CD4-positive, alpha-beta memory T cell (primary cell): ENCODE measurements around the gene GPR156. TPM values are rescaled to one million over a fixed set of nuclear protein-coding genes. Genes with fewer than 3 reads are reported as not detected.

Experiments used
- CTCF ChIA-PET: fragments of 350-600 bp; sonication (Branson Sonifier 250); formaldehyde crosslinking; loops from one replicate; lab custom pipeline; 2021; ENCODE audit warnings: inconsistent platforms; ENCODE audit not compliant: partially characterized antibody; lab: Charles Lee
- POLR2A ChIA-PET: fragments of 350-600 bp; sonication (Branson Sonifier 250); formaldehyde crosslinking; loops from one replicate; lab custom pipeline; 2021; ENCODE audit not compliant: partially characterized antibody; lab: Charles Lee
- DNase-seq, 5 donors: peaks; one replicate each; pipeline versions ENCODE4 v3.0.0 to v3.0.0-alpha.2; 2020 to 2022; ENCODE audit warnings: mixed read lengths in 1 of 5
- H3K27ac ChIP-seq: one replicate; pipeline ENCODE4 v1.7.0; 2013; ENCODE audit warnings: low read depth, low read length
- H3K27me3 ChIP-seq: 2 replicates; pipeline ENCODE4 v1.7.0; 2013; ENCODE audit warnings: mild to moderate bottlenecking, low read length, moderate library complexity; ENCODE audit not compliant: insufficient read depth
- H3K36me3 ChIP-seq: 2 replicates; pipeline ENCODE4 v1.7.0; 2013; ENCODE audit warnings: mild to moderate bottlenecking, low read length, moderate library complexity; ENCODE audit not compliant: insufficient read depth
- H3K4me1 ChIP-seq: 2 replicates; pipeline ENCODE4 v1.7.0; 2013; ENCODE audit warnings: mild to moderate bottlenecking, low read length, moderate library complexity; ENCODE audit not compliant: insufficient read depth
- H3K4me3 ChIP-seq, 2 donors: one replicate each; pipeline ENCODE4 v1.7.0; 2013; ENCODE audit warnings: low read length in 2 of 2, mild to moderate bottlenecking in 1 of 2
- H3K9me3 ChIP-seq, 2 donors: one replicate each; pipeline ENCODE4 v1.7.0; 2013; ENCODE audit warnings: low read length in 2 of 2, control low read depth in 1 of 2; ENCODE audit not compliant: control insufficient read depth in 1 of 2
- H3K27ac Mint-ChIP-seq, 7 donors: one replicate each; pipeline ENCODE4 v1.8.0; 2020 to 2021; ENCODE audit warnings: mixed read lengths in 7 of 7, mild to moderate bottlenecking in 6 of 7, inconsistent platforms in 3 of 7, moderate library complexity in 3 of 7
- H3K27me3 Mint-ChIP-seq, 2 donors: one replicate each; pipeline ENCODE4 v1.8.0; 2020 to 2021; ENCODE audit warnings: mixed read lengths in 2 of 2
- H3K36me3 Mint-ChIP-seq, 2 donors: one replicate each; pipeline ENCODE4 v1.8.0; 2020 to 2021; ENCODE audit warnings: mixed read lengths in 2 of 2, inconsistent platforms in 1 of 2, mild to moderate bottlenecking in 1 of 2
- H3K4me1 Mint-ChIP-seq, 4 donors: one replicate each; pipeline ENCODE4 v1.8.0; 2020 to 2021; ENCODE audit warnings: mixed read lengths in 4 of 4, mild to moderate bottlenecking in 1 of 4
- H3K4me3 Mint-ChIP-seq, 8 donors: one replicate each; pipeline ENCODE4 v1.8.0; 2020 to 2021; ENCODE audit warnings: mixed read lengths in 8 of 8, mild to moderate bottlenecking in 7 of 8, moderate library complexity in 6 of 8, inconsistent platforms in 3 of 8
- H3K9me3 Mint-ChIP-seq, 8 donors: one replicate each; pipeline ENCODE4 v1.8.0; 2020 to 2021; ENCODE audit warnings: mixed read lengths in 8 of 8, mild to moderate bottlenecking in 5 of 8, inconsistent platforms in 3 of 8, moderate library complexity in 1 of 8
- intact Hi-C: fragments of 100-400 bp; cut with micrococcal nuclease; formaldehyde crosslinking; loops from one replicate; pipeline ENCODE4 v1.15.1; 2023
- polyA plus RNA-seq, 2 donors: library from polyadenylated mRNA; unstranded; fragments of 300-500 nt; fragmentation: Illumina TruSeq; gene quantifications; one replicate each; pipeline ENCODE4 v1.2.3, GENCODE V29; 2021
- total RNA-seq, 2 experiments: library from RNA; stranded (reverse); gene quantifications; one replicate each; pipeline ENCODE4 v1.2.3, GENCODE V29; 2021

GPR156 gene
- total and polyA plus RNA-seq, 4 experiments from 2014 or later = not detected

GRCh38 chr3:120276767-120277166 is 8.3 kb downstream of the GPR156 start:
- H3K27ac ChIP-seq = no peak overlapping the region
- intact Hi-C loops = no loop called here
- no peak overlapping the region for H3K4me3 ChIP-seq
- H3K27me3 ChIP-seq = no peaks in the 10 kb centered on the region
- H3K36me3 Mint-ChIP-seq = no peaks in the 10 kb centered on the region
- H3K4me3 Mint-ChIP-seq = no peak overlapping the region
- H3K27ac Mint-ChIP-seq = no peak overlapping the region
- DNase-seq = no peak
- ChIA-PET POLR2A (no interaction called here), CTCF (no interaction called here)
- H3K9me3 ChIP-seq = no peaks in the 10 kb centered on the region
- peaks cover 0 to 6% (median 0%) of the 10 kb centered on the region in 8 donors for H3K9me3 Mint-ChIP-seq
- no peaks in the 10 kb centered on the region for H3K36me3 ChIP-seq
- H3K4me1 Mint-ChIP-seq = no peaks in the 10 kb centered on the region
- peaks cover 29 to 30% of the 10 kb centered on the region in 2 donors for H3K27me3 Mint-ChIP-seq
- H3K4me1 ChIP-seq = no peaks in the 10 kb centered on the region

GRCh38 chr3:120275618-120276017 is 9.4 kb downstream of the GPR156 start:
- CTCF ChIA-PET = no interaction called here
- H3K9me3 Mint-ChIP-seq = peaks cover 0 to 7% (median 0%) of the 10 kb centered on the region in 8 donors

GRCh38 chr3:120274739-120275167 is 10.3 kb downstream of the GPR156 start:
- ChIA-PET CTCF (no interaction called here), POLR2A (no interaction called here)
- Histone ChIP-seq H3K4me1 (no peaks in the 10 kb centered on the region), H3K27ac (no peak overlapping the region), H3K9me3 (no peaks in the 10 kb centered on the region), H3K36me3 (no peaks in the 10 kb centered on the region), H3K4me3 (no peak overlapping the region), H3K27me3 (no peaks in the 10 kb centered on the region)
- Mint-ChIP-seq H3K27ac (no peak overlapping the region), H3K9me3 (peaks cover 0 to 7% (median 0%) of the 10 kb centered on the region in 8 donors), H3K4me3 (no peak overlapping the region), H3K4me1 (no peaks in the 10 kb centered on the region), H3K27me3 (peaks cover 20% of the 10 kb centered on the region in 2 donors), H3K36me3 (no peaks in the 10 kb centered on the region)
- DNase-seq = no peak
- intact Hi-C loops = no loop called here

More at GRCh38 chr3:120275618-120276017, 9.4 kb downstream of the GPR156 start:
- H3K9me3 ChIP-seq = no peaks in the 10 kb centered on the region
- no peak for DNase-seq
- no peak overlapping the region for H3K27ac Mint-ChIP-seq
- no peaks in the 10 kb centered on the region for H3K36me3 Mint-ChIP-seq
- H3K4me3 ChIP-seq = no peak overlapping the region
- no peaks in the 10 kb centered on the region for H3K4me1 Mint-ChIP-seq
- no peaks in the 10 kb centered on the region for H3K4me1 ChIP-seq
- H3K27ac ChIP-seq = no peak overlapping the region
- POLR2A ChIA-PET = no interaction called here
- H3K36me3 ChIP-seq = no peaks in the 10 kb centered on the region
- H3K27me3 Mint-ChIP-seq = peaks cover 21% of the 10 kb centered on the region in 2 donors
- intact Hi-C loops = no loop called here
- H3K4me3 Mint-ChIP-seq = no peak overlapping the region
- H3K27me3 ChIP-seq = no peaks in the 10 kb centered on the region

- H3K27ac ChIP-seq = no peak overlapping the region
- H3K27me3 ChIP-seq = no peaks in the 10 kb centered on the region
- no peak for DNase-seq
- no peaks in the 10 kb centered on the region for H3K4me1 Mint-ChIP-seq
- H3K9me3 Mint-ChIP-seq = peaks cover 0 to 3% (median 0%) of the 10 kb centered on the region in 8 donors
- no peaks in the 10 kb centered on the region for H3K9me3 ChIP-seq
- H3K27me3 Mint-ChIP-seq = peaks cover 12 to 15% of the 10 kb centered on the region in 2 donors
- no peaks in the 10 kb centered on the region for H3K4me1 ChIP-seq
- H3K4me3 Mint-ChIP-seq = no peak overlapping the region
- POLR2A ChIA-PET = no interaction called here
- no peak overlapping the region for H3K4me3 ChIP-seq
- CTCF ChIA-PET = interaction anchor here (0.8 to 2.6 kb wide), 3 partner anchors 24 to 145 kb away, joined by 3 to 13 read pairs (median 3); no protein-coding TSS in a partner anchor
- H3K36me3 Mint-ChIP-seq = no peaks in the 10 kb centered on the region
- H3K27ac Mint-ChIP-seq = no peak overlapping the region
- intact Hi-C loops = no loop called here
- H3K36me3 ChIP-seq = no peaks in the 10 kb centered on the region
These were observed 12.7 kb downstream of the GPR156 start for GRCh38 chr3:120272286-120272685.

- Histone ChIP-seq H3K9me3 (no peaks in the 10 kb centered on the region), H3K4me1 (no peaks in the 10 kb centered on the region), H3K36me3 (no peaks in the 10 kb centered on the region), H3K27me3 (no peaks in the 10 kb centered on the region), H3K27ac (no peak overlapping the region), H3K4me3 (no peak overlapping the region)
- H3K4me3 Mint-ChIP-seq = no peak overlapping the region
- no peaks in the 10 kb centered on the region for H3K36me3 Mint-ChIP-seq
- H3K9me3 Mint-ChIP-seq = peaks cover 0 to 3% (median 0%) of the 10 kb centered on the region in 8 donors
- ChIA-PET POLR2A (no interaction called here), CTCF (interaction anchor here (0.7 kb wide), 1 partner anchor 151 kb away, joined by 3 read pairs; no protein-coding TSS in a partner anchor)
- H3K27ac Mint-ChIP-seq = no peak overlapping the region
- no peaks in the 10 kb centered on the region for H3K4me1 Mint-ChIP-seq
- no peak for DNase-seq
- H3K27me3 Mint-ChIP-seq = peaks cover 4 to 13% of the 10 kb centered on the region in 2 donors
- intact Hi-C loops = no loop called here
These were observed 19.0 kb downstream of the GPR156 start for GRCh38 chr3:120265989-120266388.

GRCh38 chr3:120264963-120265362 is 20.1 kb downstream of the GPR156 start:
- CTCF ChIA-PET = no interaction called here

GRCh38 chr3:120263792-120264191 is 21.2 kb downstream of the GPR156 start:
- Histone ChIP-seq H3K4me3 (no peak overlapping the region), H3K27ac (no peak overlapping the region), H3K9me3 (no peaks in the 10 kb centered on the region), H3K36me3 (no peaks in the 10 kb centered on the region), H3K4me1 (no peaks in the 10 kb centered on the region), H3K27me3 (no peaks in the 10 kb centered on the region)
- H3K27me3 Mint-ChIP-seq = peaks cover 4 to 11% of the 10 kb centered on the region in 2 donors
- no peak for DNase-seq
- CTCF ChIA-PET = no interaction called here
- H3K36me3 Mint-ChIP-seq = no peaks in the 10 kb centered on the region
- H3K27ac Mint-ChIP-seq = no peak overlapping the region
- peaks cover 0 to 3% (median 0%) of the 10 kb centered on the region in 8 donors for H3K9me3 Mint-ChIP-seq
- POLR2A ChIA-PET = no interaction called here
- no peaks in the 10 kb centered on the region for H3K4me1 Mint-ChIP-seq
- intact Hi-C loops = no loop called here
- H3K4me3 Mint-ChIP-seq = no peak overlapping the region

More at GRCh38 chr3:120264963-120265362, 20.1 kb downstream of the GPR156 start:
- intact Hi-C loops = no loop called here
- Histone ChIP-seq H3K4me3 (no peak overlapping the region), H3K27me3 (no peaks in the 10 kb centered on the region), H3K9me3 (no peaks in the 10 kb centered on the region), H3K27ac (no peak overlapping the region), H3K4me1 (no peaks in the 10 kb centered on the region), H3K36me3 (no peaks in the 10 kb centered on the region)
- Mint-ChIP-seq H3K27ac (no peak overlapping the region), H3K9me3 (peaks cover 0 to 3% (median 0%) of the 10 kb centered on the region in 8 donors), H3K36me3 (no peaks in the 10 kb centered on the region), H3K27me3 (peaks cover 4 to 11% of the 10 kb centered on the region in 2 donors), H3K4me3 (no peak overlapping the region), H3K4me1 (no peaks in the 10 kb centered on the region)
- no peak for DNase-seq
- POLR2A ChIA-PET = no interaction called here
